ACC112 (cell line): ENCODE data around the gene DNAAF1.
"Not testable (repeated sequence)": the region's sequence is repeated elsewhere in the genome, so short reads cannot be mapped to it uniquely, and the experiment has no call there.

Source experiments
- H2AFZ ChIP-seq: fragments of 200-600 bp; sonication (generic); one replicate; pipeline ENCODE4 v1.6.0; 2017; ENCODE audit warnings: antibody characterized with exemption, low read length; ENCODE audit not compliant: unreplicated experiment
- H3K27ac ChIP-seq: fragments of 200-600 bp; sonication (generic); 2 replicates; pipeline ENCODE4 v1.5.1; 2014; ENCODE audit warnings: low read depth, mild to moderate bottlenecking, antibody characterized with exemption, low read length, moderate library complexity
- H3K27me3 ChIP-seq: fragments of 200-600 bp; sonication (generic); 2 replicates; pipeline ENCODE4 v1.6.1; 2014; ENCODE audit warnings: mild to moderate bottlenecking, antibody characterized with exemption, low read length, moderate library complexity, mixed read lengths; ENCODE audit not compliant: insufficient read depth
- H3K36me3 ChIP-seq: fragments of 200-600 bp; sonication (generic); 2 replicates; pipeline ENCODE4 v1.6.1; 2016; ENCODE audit warnings: mild to moderate bottlenecking, antibody characterized with exemption, low read length, moderate library complexity, mixed read lengths; ENCODE audit not compliant: insufficient read depth
- H3K4me1 ChIP-seq: fragments of 200-600 bp; sonication (generic); one replicate; pipeline ENCODE4 v1.6.1; 2016; ENCODE audit warnings: low read length, mixed read lengths; ENCODE audit not compliant: insufficient read depth, unreplicated experiment, control insufficient read depth
- H3K4me3 ChIP-seq: fragments of 200-600 bp; sonication (generic); 2 replicates; pipeline ENCODE4 v1.5.1; 2014; ENCODE audit warnings: mild to moderate bottlenecking, low read depth, low read length
- H3K79me2 ChIP-seq: fragments of 200-600 bp; sonication (generic); one replicate; pipeline ENCODE4 v1.6.0; 2016; ENCODE audit warnings: low read length; ENCODE audit not compliant: control insufficient read depth, unreplicated experiment, insufficient read depth

Gene DNAAF1

GRCh38 chr16:84196727-84197394 is 51.8 kb downstream of the DNAAF1 start:
- no peak overlapping the region for H3K4me3 ChIP-seq
- no peaks in the 10 kb centered on the region for H3K79me2 ChIP-seq
- no peak overlapping the region for H2AFZ ChIP-seq
- H3K36me3 ChIP-seq: no peaks in the 10 kb centered on the region
- peaks cover 7% of the 10 kb centered on the region for H3K4me1 ChIP-seq
- H3K27ac ChIP-seq: no peak overlapping the region
- H3K27me3 ChIP-seq: no peaks in the 10 kb centered on the region

DNA sequence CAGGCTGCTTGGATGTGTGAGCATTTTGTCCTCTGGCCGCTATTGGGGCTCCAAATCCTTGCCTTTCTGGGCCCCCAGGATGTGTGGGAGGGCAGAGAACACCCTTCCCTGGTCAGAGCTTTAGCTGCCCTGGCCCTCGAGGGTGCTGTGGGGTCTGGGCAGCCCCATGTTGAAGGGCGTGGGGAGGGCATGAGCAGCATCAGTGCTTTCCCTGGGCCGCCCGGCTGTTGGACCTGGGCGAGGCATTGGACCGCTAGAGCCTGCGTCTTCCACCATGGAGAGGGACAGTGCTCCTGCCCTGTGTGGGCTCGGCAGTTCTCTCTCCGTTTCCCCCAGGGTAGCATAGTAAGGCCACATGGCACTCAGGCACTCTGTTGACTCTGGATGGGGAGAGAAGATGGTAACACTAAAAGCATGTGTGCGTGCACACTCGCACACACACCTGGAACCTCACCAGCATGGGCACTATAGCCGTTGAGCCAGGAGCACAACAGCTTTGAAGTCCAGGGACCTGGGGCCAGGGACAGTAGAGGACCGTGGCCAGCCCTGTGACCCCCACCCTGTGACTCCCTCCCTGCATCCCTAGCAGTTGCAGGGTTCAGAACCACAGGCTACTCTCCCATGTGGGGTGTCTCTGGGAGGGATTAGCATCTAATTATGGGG is 52.5 kb downstream of the DNAAF1 start:
- Histone ChIP-seq H3K36me3 (no peaks in the 10 kb centered on the region), H3K27me3 (0 out of 2 replicates have a peak, but pooled peaks cover 2% of the 10 kb centered on the region), H3K4me1 (peaks cover 7% of the 10 kb centered on the region), H3K27ac (no peak overlapping the region), H2AFZ (no peak overlapping the region), H3K4me3 (no peak overlapping the region), H3K79me2 (no peaks in the 10 kb centered on the region)

DNA sequence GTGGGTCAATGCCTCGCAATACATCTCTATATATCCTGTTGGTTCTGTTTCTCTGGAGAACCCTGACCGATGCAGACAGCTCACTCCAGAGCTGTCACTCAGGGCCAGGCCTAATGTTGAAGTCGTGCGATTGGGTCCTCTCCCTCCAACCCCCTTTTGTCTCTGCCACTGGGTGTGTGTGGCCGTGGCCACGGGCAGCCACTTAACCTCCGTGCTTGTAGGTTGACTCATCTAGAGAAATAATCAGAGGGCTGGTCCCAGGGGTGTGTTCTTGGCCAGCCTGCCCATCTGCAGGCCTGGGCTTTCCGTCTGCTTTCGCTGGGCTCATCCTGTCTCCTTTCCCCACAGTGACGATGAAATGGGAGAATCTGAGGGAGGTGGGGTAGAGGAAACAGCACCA is 53.3 kb downstream of the DNAAF1 start:
- H3K4me1 ChIP-seq: peaks cover 7% of the 10 kb centered on the region
- H3K27me3 ChIP-seq: 0 out of 2 replicates have a peak, but pooled peaks cover 3% of the 10 kb centered on the region
- no peak overlapping the region for H3K27ac ChIP-seq
- no peak overlapping the region for H3K4me3 ChIP-seq
- H3K36me3 ChIP-seq: no peaks in the 10 kb centered on the region
- H3K79me2 ChIP-seq: no peaks in the 10 kb centered on the region
- no peak overlapping the region for H2AFZ ChIP-seq

DNA sequence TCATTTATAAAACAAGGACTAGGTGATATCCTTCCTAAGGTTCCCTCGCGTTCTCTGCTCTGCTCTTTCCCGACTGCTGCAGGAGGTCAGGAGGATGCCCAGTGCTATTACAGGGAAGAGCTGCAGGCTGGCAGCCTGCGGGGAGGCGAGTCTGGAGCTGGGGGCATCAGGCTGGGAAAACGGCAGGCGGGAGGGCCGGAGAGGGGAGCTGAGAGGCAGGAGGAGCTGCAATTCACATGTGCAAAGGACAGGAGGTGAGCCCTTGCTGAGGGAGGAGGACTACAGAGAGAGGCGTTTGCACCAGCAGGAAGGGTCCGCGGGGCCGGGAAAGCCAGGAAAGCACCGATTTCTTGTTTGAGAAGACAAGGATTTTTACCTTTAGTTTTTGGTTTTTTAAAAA is 54.0 kb downstream of the DNAAF1 start:
- peaks cover 7% of the 10 kb centered on the region for H3K4me1 ChIP-seq
- H3K4me3 ChIP-seq: no peak overlapping the region
- H3K27ac ChIP-seq: no peak overlapping the region
- no peaks in the 10 kb centered on the region for H3K36me3 ChIP-seq
- 0 out of 2 replicates have a peak, but pooled peaks cover 3% of the 10 kb centered on the region for H3K27me3 ChIP-seq
- no peaks in the 10 kb centered on the region for H3K79me2 ChIP-seq
- H2AFZ ChIP-seq: no peak overlapping the region

GRCh38 chr16:84199861-84200260 is 54.8 kb downstream of the DNAAF1 start:
- H3K36me3 ChIP-seq: no peaks in the 10 kb centered on the region
- no peak overlapping the region for H3K4me3 ChIP-seq
- H3K27me3 ChIP-seq: 0 out of 2 replicates have a peak, but pooled peaks cover 3% of the 10 kb centered on the region
- peaks cover 7% of the 10 kb centered on the region for H3K4me1 ChIP-seq
- H3K79me2 ChIP-seq: no peaks in the 10 kb centered on the region
- H3K27ac ChIP-seq: no peak overlapping the region
- no peak overlapping the region for H2AFZ ChIP-seq

GRCh38 chr16:84204551-84204950 is 59.4 kb downstream of the DNAAF1 start:
- H3K27me3 ChIP-seq, H3K4me1 ChIP-seq, H3K27ac ChIP-seq, H3K79me2 ChIP-seq, H2AFZ ChIP-seq, H3K4me3 ChIP-seq, H3K36me3 ChIP-seq: not testable (repeated sequence)

- H3K4me3 ChIP-seq, H3K27ac ChIP-seq, H3K79me2 ChIP-seq, H3K4me1 ChIP-seq, H2AFZ ChIP-seq, H3K36me3 ChIP-seq, H3K27me3 ChIP-seq: not testable (repeated sequence)
Measured at GRCh38 chr16:84205123-84205522, 60.0 kb downstream of the DNAAF1 start.

DNA sequence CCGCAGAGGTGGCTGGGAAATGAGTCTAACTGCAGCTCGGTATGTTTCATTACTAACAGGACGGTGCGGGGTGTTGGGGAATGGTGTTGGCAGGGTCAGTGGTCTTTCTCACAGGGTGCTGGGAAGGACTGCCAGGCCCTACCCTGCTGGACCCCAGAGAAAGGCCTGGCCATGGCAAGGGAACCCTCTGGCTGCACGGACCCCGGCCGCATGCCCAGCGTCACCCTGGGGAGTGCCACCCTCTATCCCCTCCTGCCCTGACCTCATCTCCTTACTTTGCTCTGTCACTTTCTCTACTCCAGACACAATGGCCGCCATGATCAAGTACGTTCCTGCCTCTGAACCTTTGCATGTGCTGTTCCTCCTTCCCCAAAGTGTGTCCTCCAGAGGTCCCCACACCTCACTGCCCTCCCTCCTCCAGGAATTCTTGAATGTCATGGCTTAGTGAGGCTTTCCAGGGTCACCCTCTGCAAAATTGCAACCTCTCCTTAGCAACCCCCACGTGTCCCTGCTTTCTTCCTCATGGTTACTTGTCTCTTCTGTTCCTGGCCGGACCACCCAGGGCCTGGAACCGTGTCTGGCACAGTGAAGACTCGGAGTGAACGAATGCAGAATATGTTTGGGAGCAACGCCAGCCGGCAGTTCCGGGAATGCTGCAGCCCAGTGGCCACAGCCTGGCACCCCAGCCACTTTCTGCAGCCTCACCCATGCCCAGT is 61.0 kb downstream of the DNAAF1 start:
- Histone ChIP-seq H3K27ac (no peak overlapping the region), H2AFZ (no peak overlapping the region), H3K4me1 (peaks cover 4% of the 10 kb centered on the region), H3K79me2 (no peaks in the 10 kb centered on the region), H3K27me3 (0 out of 2 replicates have a peak, but pooled peaks cover 5% of the 10 kb centered on the region), H3K36me3 (no peaks in the 10 kb centered on the region), H3K4me3 (no peak overlapping the region)

GRCh38 chr16:84207251-84207650 is 62.1 kb downstream of the DNAAF1 start:
- Histone ChIP-seq H2AFZ (no peak overlapping the region), H3K4me3 (no peak overlapping the region), H3K27ac (no peak overlapping the region)

GRCh38 chr16:84207879-84208278 is 62.8 kb downstream of the DNAAF1 start:
- Histone ChIP-seq H3K27me3 (0 out of 2 replicates have a peak, but pooled peaks cover 2% of the 10 kb centered on the region), H3K4me1 (peaks cover 4% of the 10 kb centered on the region), H2AFZ (no peak overlapping the region), H3K36me3 (no peaks in the 10 kb centered on the region), H3K4me3 (no peak overlapping the region), H3K79me2 (no peaks in the 10 kb centered on the region), H3K27ac (no peak overlapping the region)

More at GRCh38 chr16:84207251-84207650, 62.1 kb downstream of the DNAAF1 start:
- Histone ChIP-seq H3K4me1 (peaks cover 4% of the 10 kb centered on the region), H3K27me3 (0 out of 2 replicates have a peak, but pooled peaks cover 5% of the 10 kb centered on the region), H3K36me3 (no peaks in the 10 kb centered on the region), H3K79me2 (no peaks in the 10 kb centered on the region)
